CD4-positive, alpha-beta T cell treated with Interleukin-17A for 1 hour (primary cell): ENCODE data around the gene NUP42.
"Not testable (repeated sequence)": the region's sequence is repeated elsewhere in the genome, so short reads cannot be mapped to it uniquely, and the experiment has no call there.

Experiments
- DNase-seq: peaks from one replicate; pipeline ENCODE4 v3.0.0-alpha.2; 2020

Gene NUP42

GRCh38 chr7:23181684-23182553 is at the start of gene NUP42:
Gene NUP42 (plus strand): TSS chr7:23182048. CDS start chr7:23182086, 38 bp downstream.
- DNase-seq: peak; percentile 96

DNA sequence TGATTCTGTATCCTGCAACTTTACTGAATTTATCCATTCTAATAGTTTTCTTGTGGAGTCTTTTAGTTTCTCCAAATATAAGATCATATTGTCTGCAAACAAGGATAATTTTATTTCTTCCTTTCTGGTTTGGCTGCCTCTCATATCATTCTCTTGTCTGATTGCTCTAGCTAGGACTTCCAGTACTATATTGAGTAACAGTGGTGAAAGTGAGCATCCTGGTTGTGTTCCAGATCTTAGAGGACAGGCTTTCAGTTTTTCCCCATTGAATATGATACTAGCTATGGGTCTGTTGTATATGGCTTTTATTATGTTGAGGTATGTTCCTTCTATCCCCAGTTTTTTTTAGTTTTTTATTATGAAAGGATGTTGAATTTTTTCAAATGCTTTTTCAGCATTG is 48.1 kb upstream of the NUP42 start:
- DNase-seq: no peak

DNA sequence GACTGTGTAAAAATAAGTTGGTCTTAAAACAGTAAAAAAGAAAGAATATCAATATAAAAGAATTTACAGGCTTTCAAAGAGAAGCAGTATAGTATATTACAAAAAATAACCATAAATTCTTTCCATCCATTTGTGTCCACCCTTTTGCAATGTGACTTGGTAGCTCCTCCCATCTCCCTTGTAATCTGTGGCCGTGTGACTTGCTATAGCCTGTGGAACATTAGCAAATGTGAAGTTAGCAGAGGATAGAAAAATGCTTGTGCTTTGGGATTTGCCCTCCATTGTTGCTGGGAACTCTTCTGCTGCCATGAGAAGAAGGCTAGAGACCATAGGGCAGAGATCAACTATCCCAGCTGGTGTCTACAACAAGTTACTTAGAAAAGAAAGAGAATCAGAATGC is 46.1 kb upstream of the NUP42 start:
- DNase-seq: no peak

DNA sequence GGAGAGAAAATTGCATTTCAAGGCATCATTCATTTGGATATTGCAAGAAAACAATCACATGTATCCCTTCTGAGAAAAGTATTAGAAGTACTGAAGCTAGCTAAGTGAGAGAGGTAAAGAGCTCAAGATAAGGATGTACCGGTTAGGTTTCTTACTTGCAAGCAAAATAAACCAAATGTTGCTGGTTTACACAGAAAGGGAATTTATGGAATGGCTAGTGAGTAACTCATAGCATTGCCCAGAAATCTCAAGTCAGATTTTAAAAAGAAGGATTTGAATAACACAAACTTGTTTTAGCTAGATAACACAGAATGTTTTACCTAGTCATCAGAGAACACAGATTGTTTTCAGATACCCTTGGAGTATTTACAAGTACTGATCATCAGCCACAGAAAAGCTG is 45.6 kb upstream of the NUP42 start:
- no peak for DNase-seq

DNA sequence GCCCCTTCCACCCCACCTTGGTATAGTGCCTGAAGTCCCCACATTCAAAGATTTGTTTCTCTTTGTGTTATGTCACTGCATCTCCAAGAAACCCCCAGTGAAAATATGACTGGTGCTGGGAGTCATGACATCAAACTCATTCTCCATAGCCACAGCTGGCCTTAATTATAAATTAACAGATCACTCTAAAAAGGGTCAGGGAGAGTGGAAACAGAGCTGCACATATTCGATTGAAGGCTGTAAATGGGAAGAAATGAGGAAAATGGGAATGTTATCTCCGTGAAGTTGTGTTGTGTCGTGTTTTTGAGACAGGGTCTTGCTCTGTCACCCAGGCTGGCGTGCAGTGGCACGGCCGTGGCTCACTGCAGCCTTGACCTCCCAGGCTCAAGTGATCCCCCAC is 24.2 kb upstream of the NUP42 start:
- no peak for DNase-seq

- DNase-seq: no peak
Measured at GRCh38 chr7:23158546-23158945, 23.3 kb upstream of the NUP42 start.

- no peak for DNase-seq
Measured at GRCh38 chr7:23161482-23161881, 20.4 kb upstream of the NUP42 start.

DNA sequence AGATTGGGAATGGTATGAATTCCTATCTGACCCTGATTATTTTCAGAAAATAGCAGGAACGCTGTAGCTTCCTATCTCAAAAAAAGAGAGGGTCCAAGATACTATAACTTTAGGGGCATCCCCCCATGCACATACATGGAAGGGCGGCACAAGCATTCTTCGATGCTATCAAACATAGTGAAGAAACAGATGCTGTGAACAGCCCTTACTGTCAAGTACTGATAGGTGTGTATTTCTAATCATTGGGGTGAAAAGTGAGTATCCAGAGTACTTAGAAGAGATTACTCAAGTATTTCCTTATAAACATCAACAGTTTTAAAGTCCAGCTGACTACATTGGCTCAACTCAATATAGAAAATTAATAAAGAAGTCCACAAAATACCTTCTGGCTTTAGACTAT is 17.0 kb upstream of the NUP42 start:
- no peak for DNase-seq

GRCh38 chr7:23165316-23165715 is 16.5 kb upstream of the NUP42 start:
- DNase-seq: no peak

- DNase-seq: no peak
Measured at GRCh38 chr7:23167691-23168090, 14.2 kb upstream of the NUP42 start.

DNA sequence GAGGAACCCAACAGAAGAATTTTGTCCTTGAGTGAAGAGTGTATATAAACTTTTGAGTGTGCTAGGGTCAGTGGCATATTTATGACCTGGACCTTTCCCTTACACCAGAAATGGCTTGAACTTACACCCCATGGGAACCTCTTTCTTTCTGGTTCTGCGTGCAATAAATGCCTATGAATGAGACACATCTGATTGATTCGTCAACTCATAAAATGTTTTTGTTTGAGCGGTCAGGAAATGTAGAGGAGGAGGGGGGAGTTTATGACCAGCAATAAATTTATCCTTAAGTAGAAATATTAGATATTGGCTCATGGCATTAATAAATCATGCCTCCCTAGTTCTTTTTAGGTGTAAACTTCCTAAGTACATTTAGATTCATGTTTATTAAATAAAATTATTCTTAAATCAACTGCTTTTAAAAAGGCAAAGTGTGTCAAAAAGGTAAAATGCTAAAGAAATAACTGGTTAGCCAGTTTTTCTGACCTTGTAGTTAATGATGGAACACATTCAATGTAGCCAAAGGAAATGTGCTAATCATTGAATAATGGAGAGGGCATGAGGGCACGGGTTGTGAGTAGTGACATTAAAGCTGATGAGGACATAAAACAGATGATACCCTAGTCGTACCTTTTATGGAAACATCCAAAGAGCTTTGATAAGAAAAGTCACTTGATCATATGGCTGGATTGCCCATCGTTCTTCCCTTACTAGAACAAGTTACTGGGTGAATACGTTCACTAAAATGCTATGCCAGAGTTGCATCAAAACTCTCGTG is 13.6 kb upstream of the NUP42 start:
- DNase-seq: no peak

- no peak for DNase-seq
Measured at GRCh38 chr7:23175938-23176337, 5.9 kb upstream of the NUP42 start.

DNA sequence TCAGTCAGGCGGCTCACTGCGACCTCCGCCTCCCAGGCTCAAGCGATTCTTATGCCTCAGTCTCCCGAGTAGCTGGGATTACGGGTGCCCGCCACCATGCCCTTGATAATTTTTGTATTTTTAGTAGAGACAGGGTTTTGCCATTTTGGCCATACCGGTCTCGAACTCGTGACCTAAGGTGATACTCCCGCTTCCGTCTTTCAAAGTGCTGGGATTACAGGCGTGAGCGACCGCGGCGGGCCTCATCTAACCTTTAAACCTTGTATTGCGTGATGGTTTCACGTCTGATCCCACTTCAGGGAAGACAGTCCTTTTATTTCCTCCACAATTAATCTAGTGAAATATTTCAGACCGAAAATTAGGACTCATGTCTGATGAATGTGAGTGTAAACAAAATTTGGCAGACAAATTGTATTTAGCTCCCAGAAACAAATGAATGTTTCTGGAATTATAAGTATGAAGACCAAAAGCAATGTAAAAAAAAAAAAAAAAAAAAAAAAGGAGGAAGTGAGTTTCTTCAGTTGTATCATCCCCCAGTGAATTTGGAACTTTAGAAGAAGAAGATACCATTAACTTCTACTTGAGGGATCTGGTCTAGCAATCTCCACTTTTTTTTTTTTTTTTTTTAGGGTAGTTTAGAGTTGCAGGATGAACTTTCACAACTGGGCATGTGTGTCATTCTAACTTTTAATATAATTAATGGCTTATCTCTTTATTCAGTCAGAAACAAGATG is 1.6 kb downstream of the NUP42 start:
- no peak for DNase-seq

DNA sequence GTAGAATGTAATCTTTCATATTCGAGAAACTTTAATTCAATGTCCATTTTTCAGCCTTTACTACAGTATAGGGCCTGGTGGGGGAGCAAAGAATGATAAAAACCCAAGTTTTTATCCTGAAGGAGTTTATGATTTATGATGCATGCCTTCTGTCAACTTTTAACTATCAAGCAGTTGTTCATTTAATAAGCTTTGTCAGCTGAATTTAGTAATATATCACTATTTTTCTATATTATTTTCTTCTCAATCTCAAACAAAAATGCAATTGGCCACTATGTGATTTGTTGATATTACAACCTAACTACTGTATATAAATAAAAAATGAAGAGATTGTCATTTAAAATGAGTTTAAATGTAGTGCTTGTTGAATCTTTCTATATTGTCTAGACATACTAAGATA is 2.4 kb downstream of the NUP42 start:
- no peak for DNase-seq

- DNase-seq: no peak
Measured at GRCh38 chr7:23184709-23185359, 3.0 kb downstream of the NUP42 start.

GRCh38 chr7:23185980-23186379 is 4.1 kb downstream of the NUP42 start:
- no peak for DNase-seq

GRCh38 chr7:23191022-23191421 is 9.2 kb downstream of the NUP42 start:
- no peak for DNase-seq

DNA sequence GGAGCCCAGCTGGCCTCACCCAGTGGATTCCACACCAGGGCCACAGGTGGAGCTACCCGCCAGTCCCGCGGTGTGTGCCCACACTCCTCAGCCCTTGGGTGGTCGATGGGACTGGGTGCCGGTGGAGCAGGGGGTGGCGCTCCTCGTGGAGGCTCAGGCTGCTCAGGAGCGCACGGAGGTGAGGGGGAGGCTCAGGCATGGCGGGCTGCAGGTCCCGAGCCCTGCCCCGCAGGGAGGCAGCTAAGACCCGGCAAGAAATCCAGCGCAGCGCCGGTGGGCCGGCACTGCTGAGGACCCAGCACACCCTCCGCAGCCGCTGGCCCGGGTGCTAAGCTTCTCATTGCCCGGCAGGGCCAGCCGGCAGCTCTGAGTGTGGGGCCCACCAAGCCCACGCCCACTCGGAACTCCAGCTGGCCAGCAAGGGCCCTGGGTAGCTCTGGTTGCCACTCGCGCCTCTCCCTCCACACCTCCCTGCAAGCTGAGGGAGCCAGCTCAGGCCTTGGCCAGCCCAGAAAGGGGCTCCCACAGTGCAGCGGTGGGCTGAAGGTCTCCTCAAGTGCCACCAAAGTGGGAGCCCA is 11.9 kb downstream of the NUP42 start:
- not testable (repeated sequence) for DNase-seq

- DNase-seq: no peak
Measured at GRCh38 chr7:23196306-23196705, 14.5 kb downstream of the NUP42 start.

DNA sequence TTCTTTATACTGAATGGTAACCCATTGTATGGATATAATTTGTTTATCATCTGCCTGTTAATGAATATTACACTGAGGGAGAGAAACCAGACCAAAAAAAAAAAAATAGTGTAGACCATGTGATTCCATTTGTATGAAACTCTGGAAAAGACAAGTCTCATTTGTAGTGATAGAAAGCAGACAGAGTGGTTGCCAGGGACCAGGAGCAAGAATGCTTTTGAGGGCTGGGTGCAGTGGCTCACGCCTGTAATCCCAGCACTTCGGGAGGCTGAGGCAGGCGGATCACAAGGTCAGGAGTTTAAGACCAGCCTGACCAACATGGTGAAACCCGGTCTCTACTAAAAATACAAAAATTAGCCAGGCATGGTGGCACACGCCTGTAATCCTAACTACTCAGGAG is 15.9 kb downstream of the NUP42 start:
- DNase-seq: not testable (repeated sequence)

DNA sequence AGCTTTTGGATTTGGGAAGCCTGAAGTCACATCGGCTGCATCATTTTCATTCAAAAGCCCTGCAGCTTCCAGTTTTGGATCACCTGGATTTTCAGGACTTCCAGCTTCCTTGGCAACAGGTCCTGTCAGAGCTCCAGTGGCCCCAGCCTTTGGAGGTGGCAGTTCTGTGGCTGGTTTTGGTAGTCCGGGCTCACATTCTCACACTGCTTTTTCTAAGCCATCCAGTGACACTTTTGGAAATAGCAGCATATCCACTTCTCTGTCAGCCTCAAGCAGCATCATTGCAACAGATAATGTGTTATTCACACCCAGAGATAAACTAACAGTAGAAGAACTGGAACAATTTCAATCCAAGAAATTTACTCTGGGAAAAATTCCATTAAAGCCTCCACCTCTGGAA is 18.5 kb downstream of the NUP42 start:
- DNase-seq: no peak

- DNase-seq: no peak
Measured at GRCh38 chr7:23204241-23204640, 22.4 kb downstream of the NUP42 start.

- DNase-seq: no peak
Measured at GRCh38 chr7:23205577-23205908, 23.7 kb downstream of the NUP42 start.
